Measurements from ENCODE around the gene OR8K3. TPM values are rescaled to one million over a fixed set of nuclear protein-coding genes. Genes with fewer than 3 reads are reported as not detected.

Gene OR8K3
- total and polyA plus RNA-seq, 2 of the 8 experiments (the other 6 are each of a cell fraction or from before 2014, with no cell fraction given) = not detected

DNA sequence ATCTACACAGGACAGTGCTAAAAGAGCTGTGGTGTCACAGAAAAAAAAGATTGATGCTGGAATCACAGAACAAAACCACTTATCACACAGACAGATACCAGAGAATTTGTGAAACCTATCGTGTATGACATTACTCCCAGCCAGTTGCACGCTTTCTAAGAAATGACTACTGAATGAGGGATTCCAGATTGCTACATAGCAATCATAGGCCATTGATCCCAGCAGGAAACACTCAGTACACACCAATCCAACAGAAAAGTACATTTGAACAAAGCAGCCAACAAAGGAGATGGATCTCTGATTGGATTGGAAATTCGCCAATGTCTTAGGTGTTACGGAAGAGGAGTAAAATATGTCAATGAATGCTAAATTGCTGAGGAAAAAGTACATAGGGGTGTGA is 18.0 kb upstream of the OR8K3 start:
- H3K4ac ChIP-seq (replicated peaks; ENCODE audit: insufficient read length, low read depth, low read length) = no peak overlapping the region
- H3K23me2 ChIP-seq (ENCODE audit: low read depth, low read length) = no peaks in the 10 kb centered on the region
- H3K9ac ChIP-seq (replicated peaks in 1 of 4; ENCODE audit: extremely low read depth in 1 of 4, low read depth in 3 of 4, low read length in 3 of 4) = no peak overlapping the region
- CTCF ChIA-PET (ENCODE audit: partially characterized antibody) = no interaction called here
- no peak overlapping the region for H2BK12ac ChIP-seq (ENCODE audit: low read depth, low read length)
- H2BK120ac ChIP-seq (replicated peaks; ENCODE audit: low read depth, low read length) = no peak overlapping the region
- no peak overlapping the region for H4K5ac ChIP-seq (ENCODE audit: insufficient read length, low read depth, low read length)
- no peak overlapping the region for H3K18ac ChIP-seq (ENCODE audit: extremely low read depth, low read length)
- H3K4me2 ChIP-seq (ENCODE audit: insufficient read depth in 1 of 2, low read depth in 2 of 2, low read length in 2 of 2) = no peak overlapping the region
- H2AK5ac ChIP-seq (ENCODE audit: low read depth, low read length) = no peak overlapping the region
- H4K20me1 ChIP-seq (replicated peaks in 1 of 2; ENCODE audit: control insufficient read depth in 1 of 2, insufficient read depth in 2 of 2, low read length in 2 of 2) = no peaks in the 10 kb centered on the region
- no peak overlapping the region for H4K8ac ChIP-seq (ENCODE audit: extremely low read depth, insufficient read depth, low read length)
- no peak overlapping the region for H3K27ac ChIP-seq (ENCODE audit: low read depth, low read length)
- no peaks in the 10 kb centered on the region for H3K79me1 ChIP-seq (ENCODE audit: low read depth, low read length)
- H3K27me3 ChIP-seq (replicated peaks in 1 of 4; ENCODE audit: control insufficient read depth in 3 of 4, extremely low read depth in 1 of 4, insufficient read depth in 3 of 4, low read length in 3 of 4) = no peaks in the 10 kb centered on the region
- no peak overlapping the region for H2BK15ac ChIP-seq (ENCODE audit: low read length)
- H2BK5ac ChIP-seq (ENCODE audit: low read depth, low read length) = no peak overlapping the region
- no peak for DNase-seq (ENCODE audit: low read depth in 1 of 2, low spot score in 2 of 2)
- no peak for FAIRE-seq
- H4K91ac ChIP-seq (replicated peaks; ENCODE audit: insufficient read length, low read length) = no peak overlapping the region
- H3K9me3 ChIP-seq (ENCODE audit: insufficient read depth in 2 of 2, low read depth in 1 of 2, low read length in 1 of 2) = no peaks in the 10 kb centered on the region
- H3K79me2 ChIP-seq (ENCODE audit: control insufficient read depth in 1 of 2, insufficient read depth in 2 of 2, low read length in 2 of 2) = no peaks in the 10 kb centered on the region
- H2AFZ ChIP-seq (ENCODE audit: low read length) = peak overlapping the region; percentile 84
- no peak overlapping the region for H2BK20ac ChIP-seq (ENCODE audit: low read length)
- H3K23ac ChIP-seq (ENCODE audit: insufficient read length) = no peak overlapping the region
- no peaks in the 10 kb centered on the region for H3K36me3 ChIP-seq (ENCODE audit: control insufficient read depth in 2 of 4, insufficient read depth in 4 of 4, low read length in 3 of 4)
- WGBS, 2 experiments (ENCODE audit: extremely low coverage in 1 of 2, insufficient coverage in 1 of 2, insufficient read length in 1 of 2, insufficient replicate concordance in 2 of 2, low coverage in 1 of 2, low lambda C conversion rate in 2 of 2, missing lambda C conversion rate in 1 of 2) = 92% methylated on average over 4 of the region's 4 CpGs; no CpG with 5 or more reads in 1 of the 2 experiments
- no peak overlapping the region for H3K14ac ChIP-seq (ENCODE audit: insufficient read length)
- no peak overlapping the region for H3K4me3 ChIP-seq (ENCODE audit: extremely low read depth in 1 of 4, insufficient read depth in 2 of 4, low read depth in 3 of 4, low read length in 4 of 4)
- POLR2A ChIA-PET (ENCODE audit: partially characterized antibody) = no interaction called here
- H3K4me1 ChIP-seq (replicated peaks in 1 of 4; ENCODE audit: control insufficient read depth in 3 of 4, insufficient read depth in 4 of 4, low read length in 3 of 4) = no peaks in the 10 kb centered on the region
- no peak overlapping the region for H3K56ac ChIP-seq (replicated peaks; ENCODE audit: insufficient read length, low read depth, low read length)
- TF ChIP-seq TEAD4 (IDR thresholded peaks at IDR 0.05; ENCODE audit: low read depth, low read length) (no peak), YY1 (IDR thresholded peaks at IDR 0.05; ENCODE audit: low read depth, low read length) (no peak), EZH2 (IDR thresholded peaks at IDR 0.05; ENCODE audit: low read depth, low read length, severe bottlenecking) (no peak), BCL11A (IDR thresholded peaks at IDR 0.05; ENCODE audit: low read depth in 2 of 2, low read length in 2 of 2) (no peak), SP4 (IDR thresholded peaks at IDR 0.05; ENCODE audit: low read length) (no peak), TAF7 (optimal IDR thresholded peaks at IDR 0.05; ENCODE audit: borderline replicate concordance, low read depth, low read length) (no peak), RFX5 (IDR thresholded peaks at IDR 0.05; ENCODE audit: borderline replicate concordance, low read depth, low read length) (no peak), SIRT6 (IDR thresholded peaks at IDR 0.05; ENCODE audit: low read length) (no peak), CBX8 (IDR thresholded peaks at IDR 0.05; ENCODE audit: borderline replicate concordance, low read depth, low read length) (no peak), SIN3A (conservative IDR thresholded peaks at IDR 0.05 in 1 of 2, IDR thresholded peaks at IDR 0.05 in 1 of 2; ENCODE audit: low read depth in 1 of 2, low read length in 2 of 2) (no peak), POU5F1 (IDR thresholded peaks at IDR 0.05; ENCODE audit: low read depth, low read length) (no peak), TAF1 (IDR thresholded peaks at IDR 0.05; ENCODE audit: low read depth, low read length) (no peak), SRF (IDR thresholded peaks at IDR 0.05; ENCODE audit: low read depth, low read length) (no peak)
- TF ChIP-seq, protein P1, sequence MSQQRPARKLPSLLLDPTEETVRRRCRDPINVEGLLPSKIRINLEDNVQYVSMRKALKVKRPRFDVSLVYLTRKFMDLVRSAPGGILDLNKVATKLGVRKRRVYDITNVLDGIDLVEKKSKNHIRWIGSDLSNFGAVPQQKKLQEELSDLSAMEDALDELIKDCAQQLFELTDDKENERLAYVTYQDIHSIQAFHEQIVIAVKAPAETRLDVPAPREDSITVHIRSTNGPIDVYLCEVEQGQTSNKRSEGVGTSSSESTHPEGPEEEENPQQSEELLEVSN (IDR thresholded peaks at IDR 0.05) = no peak
- TF ChIP-seq, protein P2, sequence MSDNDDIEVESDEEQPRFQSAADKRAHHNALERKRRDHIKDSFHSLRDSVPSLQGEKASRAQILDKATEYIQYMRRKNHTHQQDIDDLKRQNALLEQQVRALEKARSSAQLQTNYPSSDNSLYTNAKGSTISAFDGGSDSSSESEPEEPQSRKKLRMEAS (IDR thresholded peaks at IDR 0.05) = no peak
